Sigmoid colon (tissue), 7 donors: ENCODE measurements around the gene NFATC1. TPM values are rescaled to one million over a fixed set of nuclear protein-coding genes. Genes with fewer than 3 reads are reported as not detected.

Experiments used
- DNase-seq: peaks from one replicate; pipeline ENCODE4 v3.0.0-alpha.2; 2019
- H3K27ac ChIP-seq, 4 donors: fragments of 200-600 bp; sonication (generic); one replicate each; pipeline ENCODE4 v1.5.1; 2016 to 2019; ENCODE audit warnings: mild to moderate bottlenecking in 1 of 4
- H3K27me3 ChIP-seq, 3 donors: fragments of 200-600 bp; sonication (generic); one replicate each; pipeline ENCODE4 v1.5.1; 2019; ENCODE audit warnings: mild to moderate bottlenecking in 1 of 3
- H3K36me3 ChIP-seq, 4 donors: fragments of 200-600 bp; sonication (generic); one replicate each; pipeline ENCODE4 v1.5.1; 2016 to 2019
- H3K4me1 ChIP-seq, 4 donors: fragments of 200-600 bp; sonication (generic); one replicate each; pipeline ENCODE4 v1.5.1; 2017 to 2019
- H3K4me3 ChIP-seq, 4 donors: fragments of 200-600 bp; sonication (generic); one replicate each; pipeline ENCODE4 v1.5.1; 2017 to 2019; ENCODE audit warnings: mild to moderate bottlenecking in 2 of 4, moderate library complexity in 1 of 4
- H3K9me3 ChIP-seq, 4 donors: fragments of 200-600 bp in 3 of 4; sonication (generic) in 3 of 4; one replicate each; pipeline versions ENCODE4 v1.5.1 to v1.6.1; 2013 to 2019
- CTCF ChIP-seq, 4 experiments: fragments of 450-650 bp in 3 of 4; fragments of 200-600 bp in 1 of 4; IDR thresholded peaks; one replicate each; pipeline ENCODE4 v1.5.1; 2016 to 2019; ENCODE audit warnings: antibody characterized with exemption in 4 of 4, mild to moderate bottlenecking in 3 of 4, moderate library complexity in 2 of 4
- EP300 ChIP-seq, 4 donors: sonication (generic); formaldehyde crosslinking; IDR thresholded peaks; one replicate each; pipeline ENCODE4 v1.6.1; 2017; ENCODE audit warnings: antibody characterized with exemption in 4 of 4
- POLR2A ChIP-seq, 2 donors: fragments of 450-650 bp; IDR thresholded peaks; one replicate each; pipeline ENCODE4 v1.6.1; 2016; ENCODE audit warnings: antibody characterized with exemption in 2 of 2, mild to moderate bottlenecking in 2 of 2, moderate library complexity in 2 of 2
- POLR2AphosphoS5 ChIP-seq, 4 donors: sonication (generic); formaldehyde crosslinking; IDR thresholded peaks; one replicate each; pipeline ENCODE4 v1.6.1; 2017; ENCODE audit warnings: antibody characterized with exemption in 4 of 4
- WGBS, 2 donors: extraction: QIAGEN DNeasy Blood & Tissue Kit; methylation state at CpG; one replicate each; pipeline ENCODE4 v1.1.7; 2013; 5-methylcytosine and 5-hydroxymethylcytosine counted together
- intact Hi-C: fragments of 100-400 bp; cut with DNase I; formaldehyde crosslinking; loops from one replicate; pipeline ENCODE4 v1.15.1; 2023
- polyA plus RNA-seq, 3 donors: library from polyadenylated mRNA; stranded (reverse); fragments of 200-250 nt; gene quantifications; one replicate each; pipeline ENCODE4 v1.2.3, GENCODE V29; 2013
- total RNA-seq, 4 donors: library from RNA; depleted of rRNA; stranded (reverse); fragments of >200 nt; gene quantifications; one replicate each; pipeline ENCODE4 v1.1.0, GENCODE V29; 2016
- donor health status: healthy with polysubstance abuse.
- donor health status: Bipolar disorder and iron deficiency.
- donor health status: healthy.

Gene NFATC1
- total and polyA plus RNA-seq, 7 donors: 1.6 to 13.8 (median 10.7) TPM

DNA sequence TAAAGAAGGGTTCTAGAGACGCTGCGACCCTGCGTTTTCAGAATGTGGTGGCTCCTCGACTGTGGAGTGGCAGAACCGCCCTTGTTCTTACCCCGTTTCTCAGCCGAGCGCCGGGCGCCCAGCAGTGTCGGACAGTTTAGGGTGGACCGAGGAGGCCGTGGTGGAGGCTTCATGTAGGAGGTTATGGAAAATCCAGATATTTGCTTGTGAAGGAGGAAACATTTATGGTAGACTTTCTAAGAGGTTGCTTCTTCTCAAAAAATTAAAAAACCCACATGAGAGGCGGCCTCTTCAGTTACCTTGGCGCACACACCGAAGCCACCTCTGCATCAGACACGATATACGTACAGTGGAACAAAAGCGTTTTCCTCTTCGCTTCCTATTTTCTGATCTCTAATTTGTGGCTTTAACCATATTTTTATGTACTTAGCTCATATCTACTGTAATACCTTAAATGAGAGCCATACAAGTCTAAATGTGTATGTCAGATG is 120.8 kb downstream of the NFATC1 start:
- 80 to 91% methylated on average over 20 of the region's 20 CpGs for WGBS, 2 donors
- intact Hi-C loops: no loop called here
- Histone ChIP-seq H3K4me1 (peaks cover 0 to 6% (median 0%) of the 10 kb centered on the region in 4 donors), H3K27me3 (no peaks in the 10 kb centered on the region), H3K27ac (no peak overlapping the region), H3K4me3 (no peak overlapping the region), H3K36me3 (peaks cover 0 to 19% (median 6%) of the 10 kb centered on the region in 4 donors), H3K9me3 (no peaks in the 10 kb centered on the region)
- TF ChIP-seq POLR2A (IDR thresholded peaks at IDR 0.05) (no peak), POLR2AphosphoS5 (IDR thresholded peaks at IDR 0.05) (no peak), EP300 (IDR thresholded peaks at IDR 0.05) (no peak), CTCF (IDR thresholded peaks at IDR 0.05) (no peak)
- peak; percentile 46 for DNase-seq

GRCh38 chr18:79517341-79517740 is 121.6 kb downstream of the NFATC1 start:
- no peak overlapping the region for H3K27ac ChIP-seq
- no peak for TF ChIP-seq POLR2A (IDR thresholded peaks at IDR 0.05)
- no peak for TF ChIP-seq POLR2AphosphoS5 (IDR thresholded peaks at IDR 0.05)
- no peak for TF ChIP-seq CTCF (IDR thresholded peaks at IDR 0.05)
- no peak for TF ChIP-seq EP300 (IDR thresholded peaks at IDR 0.05)
- intact Hi-C loops: no loop called here
- H3K9me3 ChIP-seq: no peaks in the 10 kb centered on the region
- no peak for DNase-seq
- no peak overlapping the region for H3K4me3 ChIP-seq
- no peaks in the 10 kb centered on the region for H3K27me3 ChIP-seq
- peaks cover 0 to 10% (median 4%) of the 10 kb centered on the region in 4 donors for H3K36me3 ChIP-seq
- WGBS, 2 donors: 49 to 54% methylated on average over 13 of the region's 13 CpGs
- H3K4me1 ChIP-seq: peaks cover 0 to 6% (median 0%) of the 10 kb centered on the region in 4 donors

DNA sequence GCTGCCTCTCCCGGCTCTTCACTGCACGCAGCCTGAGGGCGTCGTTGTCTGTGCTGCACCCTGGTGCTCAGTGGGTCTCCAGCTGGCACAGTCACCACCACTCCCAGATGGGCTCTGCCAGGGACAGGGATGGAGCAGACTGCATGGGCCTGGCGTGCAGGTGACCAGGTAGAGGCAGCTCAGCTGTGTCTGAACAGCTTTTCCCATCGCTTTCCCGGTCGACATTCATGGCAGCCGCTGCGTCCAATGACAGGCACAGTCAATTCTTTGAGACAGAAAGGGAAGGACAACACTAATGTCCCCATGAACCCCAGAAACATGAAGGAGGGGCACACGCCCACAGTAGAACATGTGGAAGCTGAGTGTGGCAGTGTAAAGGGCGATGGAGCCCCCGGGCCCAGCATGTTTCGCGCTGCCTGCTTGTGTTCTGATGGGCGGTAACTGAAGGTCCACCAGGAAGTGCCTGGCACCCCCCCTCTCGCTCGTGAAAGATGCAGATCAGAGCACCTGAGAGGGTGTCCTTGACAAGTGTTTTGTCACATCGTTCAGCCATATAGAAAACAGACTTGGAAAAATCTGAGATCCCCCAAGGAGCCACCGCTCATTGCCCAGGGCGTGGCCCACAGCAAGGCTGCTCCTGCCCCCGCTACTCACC is 122.4 kb downstream of the NFATC1 start:
- H3K9me3 ChIP-seq: no peaks in the 10 kb centered on the region
- peaks cover 0 to 2% (median under 1%) of the 10 kb centered on the region in 4 donors for H3K36me3 ChIP-seq
- TF ChIP-seq POLR2A (IDR thresholded peaks at IDR 0.05) (no peak), EP300 (IDR thresholded peaks at IDR 0.05) (no peak), POLR2AphosphoS5 (IDR thresholded peaks at IDR 0.05) (no peak), CTCF (IDR thresholded peaks at IDR 0.05) (no peak)
- H3K27ac ChIP-seq: no peak overlapping the region
- no peak for DNase-seq
- intact Hi-C loops: no loop called here
- WGBS, 2 donors: 84 to 87% methylated on average over 22 of the region's 22 CpGs
- no peaks in the 10 kb centered on the region for H3K27me3 ChIP-seq
- H3K4me1 ChIP-seq: peaks cover 0 to 6% (median 0%) of the 10 kb centered on the region in 4 donors
- no peak overlapping the region for H3K4me3 ChIP-seq

DNA sequence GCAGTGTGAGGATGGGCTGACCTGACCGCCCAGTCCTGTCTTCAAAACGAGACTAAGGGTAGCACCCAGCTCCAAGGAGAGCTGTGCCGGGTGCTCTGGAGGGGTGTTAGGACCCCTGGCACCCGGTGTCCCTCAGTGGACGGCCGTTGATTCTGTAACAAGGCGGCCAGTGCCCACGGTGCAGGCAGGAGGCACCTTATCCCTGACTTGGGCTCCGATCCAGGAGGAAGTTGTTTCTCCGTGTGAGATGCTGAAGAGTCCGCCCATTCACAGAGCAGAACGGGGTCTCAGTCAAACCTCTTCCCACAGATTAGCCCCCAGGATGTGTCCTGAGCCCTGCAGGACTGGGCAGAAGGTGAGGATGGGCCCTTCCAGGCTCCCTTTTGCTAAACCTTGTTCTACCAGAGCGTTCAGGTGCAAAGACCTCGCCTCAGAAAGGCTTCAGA is 123.0 kb downstream of the NFATC1 start:
- no peaks in the 10 kb centered on the region for H3K36me3 ChIP-seq
- H3K27ac ChIP-seq: no peak overlapping the region
- H3K27me3 ChIP-seq: no peaks in the 10 kb centered on the region
- DNase-seq: no peak
- no peak overlapping the region for H3K4me3 ChIP-seq
- intact Hi-C loops: no loop called here
- WGBS, 2 donors: 71 to 87% methylated on average over 14 of the region's 14 CpGs
- H3K9me3 ChIP-seq: no peaks in the 10 kb centered on the region
- no peak for TF ChIP-seq POLR2AphosphoS5 (IDR thresholded peaks at IDR 0.05)
- TF ChIP-seq EP300 (IDR thresholded peaks at IDR 0.05): no peak
- TF ChIP-seq POLR2A (IDR thresholded peaks at IDR 0.05): no peak
- TF ChIP-seq CTCF (IDR thresholded peaks at IDR 0.05): no peak
- H3K4me1 ChIP-seq: peaks cover 0 to 6% (median 0%) of the 10 kb centered on the region in 4 donors
